ENCODE results near the gene PEX5L.

PEX5L gene

DNA sequence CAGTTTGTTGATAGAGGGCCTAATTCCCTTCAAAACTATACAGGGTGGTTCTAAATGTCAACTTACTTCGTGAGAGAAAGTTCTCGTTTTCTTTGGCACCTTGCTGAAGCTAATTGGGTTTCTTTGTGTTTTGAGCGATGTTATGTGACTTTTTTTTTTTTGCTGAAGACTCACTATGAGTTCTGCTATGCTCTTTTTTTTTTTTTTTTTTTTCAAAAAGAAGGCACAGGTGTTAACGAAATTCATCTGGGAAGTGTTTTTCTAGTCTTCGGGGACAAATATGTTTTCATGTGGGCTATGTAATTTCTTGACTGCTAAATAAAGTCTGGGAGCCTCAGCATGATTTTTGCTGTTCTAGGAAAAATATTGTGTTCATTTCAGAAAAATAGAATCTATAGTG lies 81.5 kb downstream of the PEX5L start:
- DNase-seq = no peak

DNA sequence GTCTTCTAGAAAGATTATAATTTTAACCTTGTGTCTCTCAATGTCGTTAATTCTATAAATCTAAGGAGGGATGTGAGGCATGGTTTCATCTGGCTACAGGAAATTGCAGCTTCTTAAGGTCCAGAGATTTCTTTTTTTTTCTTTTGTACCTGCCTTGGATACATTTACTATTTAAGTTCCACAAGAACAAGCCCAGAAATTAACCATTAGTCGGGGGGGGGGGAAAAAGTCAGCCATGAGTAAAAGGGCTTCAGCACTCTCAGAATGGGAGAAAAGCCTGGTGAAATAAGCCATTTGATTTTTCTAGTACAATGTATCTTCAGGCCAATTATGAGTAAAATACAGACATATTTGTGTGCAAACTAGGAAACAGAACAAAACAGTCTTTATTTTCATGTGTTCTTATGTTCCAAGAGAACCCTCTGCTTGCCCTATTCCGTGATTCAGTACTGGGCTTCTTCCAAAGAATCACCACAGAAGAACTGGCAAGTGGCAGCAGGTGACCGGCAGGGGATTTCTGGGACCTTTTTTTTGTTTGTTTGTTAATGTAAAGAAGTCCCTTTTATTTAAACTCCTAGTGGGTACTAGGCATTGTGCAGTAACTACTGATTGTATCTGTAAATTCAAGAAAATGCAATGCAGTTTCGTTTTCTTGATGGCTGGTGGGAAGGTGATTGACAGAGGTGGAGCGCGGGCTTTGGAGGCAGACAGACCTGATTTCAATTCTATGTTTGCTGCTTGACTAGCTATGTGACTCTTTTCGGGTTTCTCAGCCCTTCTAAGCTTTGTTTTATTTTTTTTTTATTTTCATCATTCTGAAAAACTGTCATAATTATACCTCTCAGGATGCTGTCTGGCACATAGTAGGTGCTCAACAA lies 82.5 kb downstream of the PEX5L start:
- no peak for DNase-seq

DNA sequence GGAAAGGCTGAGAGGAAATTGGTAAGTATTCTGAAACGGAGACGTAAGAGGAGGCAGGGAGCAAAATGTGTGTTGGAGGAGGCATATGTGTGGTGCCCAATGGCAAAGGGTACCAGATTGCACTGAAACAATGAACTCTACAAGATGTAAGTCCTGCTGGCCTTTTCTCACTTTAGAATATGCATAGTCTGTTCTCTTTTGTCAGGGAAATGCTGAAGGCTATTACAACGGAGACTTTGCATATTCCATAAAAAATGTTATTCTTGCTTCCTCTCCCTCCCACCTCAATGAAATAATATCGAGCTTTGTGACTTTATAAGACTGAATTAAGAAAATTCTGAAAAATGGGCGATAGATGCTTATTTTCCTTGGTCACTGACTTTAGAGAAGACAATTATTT lies 85.9 kb downstream of the PEX5L start:
- no peak for DNase-seq

DNA sequence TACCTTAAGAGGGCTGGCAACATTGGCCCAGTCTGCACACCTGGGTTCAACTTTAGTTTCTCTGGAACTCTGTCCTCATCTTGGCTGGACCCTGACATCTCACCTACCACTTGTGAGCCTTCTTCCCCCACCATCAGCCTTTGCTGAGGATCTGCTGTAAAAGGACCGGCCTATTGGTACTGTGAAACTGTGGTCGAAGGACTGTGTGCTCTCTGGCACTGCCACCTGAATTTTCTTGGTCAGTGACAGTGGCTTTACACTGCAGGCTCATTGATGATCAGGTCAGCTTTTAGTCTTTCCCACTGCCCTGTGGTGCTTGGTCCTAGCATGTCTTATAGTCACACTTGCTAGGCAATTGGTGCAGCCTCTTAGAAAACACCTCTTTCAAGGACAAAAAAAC lies 86.9 kb downstream of the PEX5L start:
- no peak for DNase-seq

DNA sequence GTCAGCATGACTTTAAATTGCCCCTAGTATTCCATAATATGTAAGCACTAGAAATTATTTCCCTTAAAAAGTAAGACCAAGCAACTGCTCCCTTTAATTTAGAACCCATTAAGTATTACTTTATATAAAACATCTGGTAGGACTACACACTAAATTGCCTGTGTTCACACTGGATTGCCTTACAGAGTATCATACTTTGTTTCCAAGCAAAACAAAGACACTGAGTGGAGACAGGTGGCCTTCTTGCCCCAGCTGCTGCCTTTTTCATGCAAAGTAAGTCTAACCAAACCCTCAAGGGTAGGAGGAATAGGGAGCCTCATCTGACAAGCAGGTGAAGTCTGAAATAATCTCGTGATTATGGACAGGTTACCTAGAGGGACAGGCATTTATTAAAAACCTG lies 87.3 kb downstream of the PEX5L start:
- no peak for DNase-seq

DNA sequence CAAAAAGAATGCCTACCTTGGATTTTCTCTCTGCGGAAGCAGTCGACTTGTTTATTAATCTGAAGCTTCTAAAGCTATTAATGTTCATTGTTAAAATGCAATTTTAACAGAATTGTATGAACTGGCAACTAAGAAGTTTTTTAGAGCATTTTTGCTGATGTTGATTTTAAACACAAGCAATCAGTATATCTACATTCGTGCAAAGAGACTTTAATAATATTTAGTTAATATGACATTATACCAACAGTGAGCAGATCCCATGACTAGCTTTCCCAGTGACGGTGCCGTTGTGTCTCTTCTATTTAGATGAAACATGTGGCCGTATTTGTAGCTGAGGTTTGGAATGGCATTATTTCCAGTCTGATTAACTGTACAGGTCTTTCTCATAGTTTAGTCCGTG lies 88.0 kb downstream of the PEX5L start:
- DNase-seq = no peak

DNA sequence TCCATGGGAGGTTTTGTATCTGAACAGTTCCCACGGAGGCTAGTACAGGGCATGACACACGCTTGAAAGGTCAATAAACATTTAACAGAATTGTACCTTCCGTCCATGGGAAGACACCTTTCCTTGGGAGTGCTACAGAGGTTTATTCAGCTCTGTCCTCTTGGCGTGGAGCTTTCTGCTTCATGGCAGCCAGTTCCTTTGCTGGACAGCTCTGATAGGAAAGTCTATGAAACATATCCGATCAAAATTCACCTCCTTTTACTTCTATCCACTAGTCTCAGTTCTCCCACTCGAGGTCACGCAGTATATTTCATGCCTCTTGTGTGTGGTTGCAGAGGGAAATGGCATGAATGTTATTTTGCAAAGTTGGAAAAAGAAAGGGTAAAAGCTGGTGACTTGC lies 91.2 kb downstream of the PEX5L start:
- no peak for DNase-seq

DNA sequence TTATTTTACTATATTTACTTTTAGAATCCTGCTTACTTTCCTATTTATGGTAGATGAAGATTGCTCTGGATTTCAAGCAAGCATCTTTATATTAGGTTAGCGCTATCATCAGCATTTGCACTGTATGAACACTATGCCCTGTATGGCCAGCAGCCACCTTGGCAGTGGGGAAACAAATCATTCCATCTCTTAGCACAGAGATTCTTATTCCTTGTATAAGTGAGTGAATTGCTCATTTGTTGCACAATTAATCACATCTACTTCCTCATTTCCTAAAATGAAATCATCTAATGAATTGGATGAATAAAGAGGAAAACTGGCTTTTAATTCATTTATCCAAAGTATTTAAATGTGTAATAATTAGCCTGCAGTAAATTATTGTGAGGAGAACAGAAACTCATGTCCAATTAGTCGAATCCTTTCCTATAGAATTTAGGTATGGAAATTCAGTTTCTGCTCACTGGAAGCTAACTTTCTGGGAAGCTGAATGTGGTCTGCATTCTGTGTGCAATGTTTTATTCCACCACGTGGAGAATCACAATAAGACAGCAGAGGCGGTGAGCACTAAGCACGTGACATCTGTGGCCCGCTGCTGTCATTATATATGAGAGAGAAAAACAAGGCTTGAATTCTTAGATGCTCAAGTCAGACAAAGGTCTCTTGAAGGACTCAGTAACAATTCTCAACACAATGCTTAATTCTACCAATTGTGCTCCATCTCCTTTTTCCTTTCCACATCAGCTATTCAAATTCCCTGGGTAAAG lies 93.4 kb downstream of the PEX5L start:
- DNase-seq = no peak

DNA sequence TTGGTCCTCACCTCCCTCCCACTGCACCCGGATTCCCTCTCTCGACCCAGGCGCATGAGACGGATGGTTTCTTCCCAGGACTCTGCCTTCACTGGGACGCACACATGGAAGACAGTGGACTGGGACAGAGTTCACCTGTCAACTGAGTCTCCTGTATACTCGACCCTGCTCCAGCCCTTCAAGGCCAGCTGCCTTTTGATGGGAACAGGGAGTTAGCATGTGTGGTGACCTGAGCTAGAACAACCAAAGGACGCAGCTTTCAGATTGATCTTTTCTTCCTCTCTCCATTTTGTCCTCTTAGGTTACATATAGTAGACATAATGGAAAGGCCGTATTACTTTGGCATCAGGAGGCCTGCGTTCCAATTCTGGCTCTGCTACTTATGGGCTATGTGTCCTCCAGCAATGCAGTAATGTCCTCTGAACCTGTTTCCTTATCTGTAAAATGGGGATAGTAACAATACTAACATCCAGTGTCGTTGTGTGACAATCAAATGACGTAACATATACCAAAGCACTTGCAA lies 94.1 kb downstream of the PEX5L start:
- DNase-seq = no peak

DNA sequence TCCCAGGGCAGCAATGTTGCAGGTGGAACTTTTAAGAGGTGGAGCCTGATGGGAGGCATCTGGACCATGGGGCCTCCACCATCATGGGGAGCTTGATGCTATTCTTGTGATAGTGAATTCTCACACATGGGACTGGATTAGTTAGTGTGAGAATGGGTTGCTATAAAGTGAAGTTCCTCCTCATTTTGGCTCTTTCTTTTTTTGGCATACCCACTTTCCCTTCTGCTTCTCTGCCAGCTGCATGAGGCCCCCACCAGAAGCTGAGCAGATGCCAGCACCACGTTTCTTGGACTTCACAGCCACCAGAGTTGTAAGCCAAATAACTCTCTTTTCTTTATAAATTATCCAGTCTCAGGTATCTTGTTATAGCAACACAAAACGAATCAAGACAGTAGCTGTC lies 101.0 kb downstream of the PEX5L start:
- DNase-seq = no peak

DNA sequence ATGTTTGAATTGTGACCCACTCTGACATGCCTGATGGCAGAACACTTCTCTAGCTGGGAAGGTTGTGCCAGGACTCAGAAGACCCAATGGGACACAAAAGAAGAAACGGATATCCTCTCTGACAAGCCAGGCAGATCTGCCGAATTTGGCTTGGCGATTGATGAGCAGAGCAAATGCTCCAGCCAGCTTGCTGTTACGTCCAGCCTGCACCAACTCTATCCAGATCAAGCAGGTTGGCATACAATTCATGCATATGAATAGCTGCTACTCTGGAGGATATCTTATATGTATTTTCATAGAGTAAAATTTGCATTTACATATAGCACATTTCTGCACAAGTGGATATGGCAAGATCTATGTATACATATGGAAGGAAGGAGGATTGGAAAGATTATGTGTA lies 102.8 kb downstream of the PEX5L start:
- DNase-seq = no peak

DNA sequence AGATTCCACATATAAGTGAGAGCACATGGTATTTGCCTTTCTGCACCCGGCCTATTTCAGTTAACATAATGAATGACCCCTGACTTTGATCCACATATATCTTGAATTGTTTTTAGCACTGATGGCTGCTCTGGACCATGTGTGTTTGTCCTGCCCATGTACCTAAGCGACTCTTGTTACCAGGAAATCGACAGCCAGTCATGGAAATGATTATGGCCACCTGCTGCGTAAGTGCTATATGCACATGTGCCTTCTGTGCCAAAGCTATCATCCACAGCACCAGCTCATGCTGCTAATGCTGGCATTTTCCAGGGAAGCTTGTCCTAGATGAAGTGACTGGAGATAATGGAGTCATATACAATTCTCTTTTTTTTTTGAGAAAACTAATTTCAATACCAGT lies 103.7 kb downstream of the PEX5L start:
- no peak for DNase-seq

DNA sequence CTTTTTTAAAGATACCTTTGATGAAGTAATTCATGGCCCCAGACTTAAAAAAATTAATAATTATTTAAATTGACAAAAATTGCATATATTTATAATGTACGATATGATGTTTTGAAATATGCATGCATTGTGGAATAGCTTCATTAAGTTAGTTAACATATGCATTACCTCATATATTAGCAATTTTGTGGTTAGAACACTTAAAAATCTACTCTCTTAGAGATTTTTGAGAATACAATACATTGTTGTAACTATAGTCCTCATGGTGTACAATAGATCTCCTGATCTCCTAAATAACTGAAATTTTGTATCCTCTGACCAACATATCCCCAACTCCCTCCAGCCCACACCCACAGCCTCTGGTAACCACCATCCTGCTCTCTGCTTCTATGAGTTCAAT lies 104.1 kb downstream of the PEX5L start:
- no peak for DNase-seq

DNA sequence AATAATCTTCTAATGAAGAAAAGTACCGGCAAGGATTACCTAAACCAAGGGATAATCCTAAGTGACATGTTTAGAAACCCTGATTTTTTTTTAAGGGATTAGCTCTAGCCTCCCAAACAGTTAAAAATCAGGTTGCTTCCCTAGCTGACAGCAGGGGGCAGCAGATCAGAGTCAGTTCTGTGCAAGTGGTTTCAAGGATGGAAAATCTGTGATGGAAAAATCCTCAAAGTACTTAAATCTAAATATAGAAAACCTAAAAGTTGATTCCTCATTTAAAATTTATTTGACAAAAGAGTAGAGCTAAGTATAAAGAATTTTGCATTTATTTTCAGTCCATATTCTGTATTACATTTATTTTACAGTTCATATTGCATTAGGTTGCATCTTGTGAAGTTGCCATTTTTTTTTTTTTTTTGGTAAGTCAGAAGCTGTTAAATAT lies 107.6 kb downstream of the PEX5L start:
- peak; percentile 6 for DNase-seq

DNA sequence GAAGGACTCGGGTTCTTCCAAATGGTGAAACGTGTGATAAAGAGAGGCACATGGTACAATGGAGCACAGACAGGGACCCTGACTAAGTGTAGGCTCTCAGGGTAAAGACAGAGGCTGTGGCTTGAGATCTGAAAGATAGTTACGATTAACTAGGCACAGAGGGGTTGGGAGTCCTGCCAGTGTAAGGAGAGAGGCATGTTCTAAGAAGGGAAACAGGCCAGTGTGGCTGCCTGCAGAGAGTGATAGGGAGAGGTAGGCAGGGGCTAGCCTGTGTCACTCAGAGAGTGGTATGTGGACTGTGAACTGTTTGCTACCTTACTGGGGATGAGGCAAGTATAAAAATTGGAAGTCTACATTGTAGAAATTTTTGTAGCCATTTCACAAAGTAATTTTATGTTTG lies 109.5 kb downstream of the PEX5L start:
- DNase-seq = no peak

DNA sequence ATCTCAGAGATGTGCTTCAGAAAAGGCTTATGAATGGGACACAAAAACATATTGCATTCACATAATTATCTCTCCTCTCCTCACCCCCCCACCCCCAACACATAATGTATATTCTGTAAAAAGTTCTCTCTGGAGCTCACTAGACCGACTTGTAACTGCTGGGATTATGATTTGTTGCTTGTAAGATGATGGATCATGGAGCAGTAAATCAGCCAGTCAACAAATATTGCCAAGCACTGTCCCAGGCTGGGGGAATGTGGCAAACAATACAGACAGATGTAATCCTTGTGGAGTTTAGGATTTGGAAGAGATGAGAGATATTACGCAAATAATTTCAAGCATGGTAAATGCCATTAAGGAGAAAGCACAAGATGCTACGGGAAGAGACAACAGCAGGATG lies 114.8 kb downstream of the PEX5L start:
- DNase-seq = no peak

DNA sequence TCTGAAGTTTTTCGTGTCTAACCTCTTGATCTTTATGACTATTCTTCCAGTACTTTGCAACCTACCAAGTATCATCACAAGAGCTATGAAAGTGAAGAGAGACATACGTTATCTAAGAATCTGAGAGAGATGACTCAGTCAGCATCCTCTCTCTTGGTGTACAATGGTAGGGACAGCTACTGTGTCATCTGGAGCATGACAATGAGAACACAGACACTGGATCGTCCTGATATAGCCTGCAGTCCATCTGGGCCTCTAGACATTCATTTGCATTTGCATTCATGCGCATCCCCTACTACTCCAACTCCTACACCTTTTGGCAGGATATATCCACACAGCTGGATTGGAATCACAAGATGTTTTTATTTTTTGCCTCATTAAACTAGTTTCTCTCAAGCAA lies 115.2 kb downstream of the PEX5L start:
- no peak for DNase-seq

DNA sequence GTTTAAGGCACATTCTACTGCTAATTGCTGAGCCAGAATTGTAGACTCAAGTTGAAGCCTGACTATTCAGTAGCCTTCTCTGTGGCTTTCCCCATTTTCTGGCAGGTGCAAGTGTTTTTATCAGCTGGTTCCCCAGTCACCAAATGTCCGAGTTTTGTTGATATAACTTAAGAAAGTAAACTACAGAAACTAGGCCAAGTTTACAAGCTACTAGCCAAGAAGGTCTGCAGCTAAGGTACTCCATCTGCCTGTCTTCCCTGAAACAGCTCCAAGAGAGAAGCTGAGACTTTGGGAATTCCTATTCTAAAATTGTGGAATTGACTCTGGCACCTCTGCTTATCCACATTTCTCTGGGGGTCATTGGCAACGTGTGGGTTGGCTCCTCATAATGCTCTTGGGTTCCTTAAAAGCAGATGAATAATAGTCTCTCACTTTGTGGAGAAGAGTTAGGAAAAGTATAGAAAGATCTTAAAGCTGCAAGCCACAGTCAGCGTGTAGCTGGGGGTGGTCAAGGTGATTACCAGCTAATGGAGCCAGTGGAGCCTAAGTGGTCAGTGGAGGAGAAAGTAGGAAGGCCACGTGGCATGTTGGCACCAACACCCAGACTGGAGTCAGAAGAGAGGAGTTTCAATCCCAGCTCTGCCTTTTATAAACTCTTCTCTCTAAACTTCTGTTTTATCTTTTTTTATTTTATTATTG lies 128.8 kb downstream of the PEX5L start:
- no peak for DNase-seq

DNA sequence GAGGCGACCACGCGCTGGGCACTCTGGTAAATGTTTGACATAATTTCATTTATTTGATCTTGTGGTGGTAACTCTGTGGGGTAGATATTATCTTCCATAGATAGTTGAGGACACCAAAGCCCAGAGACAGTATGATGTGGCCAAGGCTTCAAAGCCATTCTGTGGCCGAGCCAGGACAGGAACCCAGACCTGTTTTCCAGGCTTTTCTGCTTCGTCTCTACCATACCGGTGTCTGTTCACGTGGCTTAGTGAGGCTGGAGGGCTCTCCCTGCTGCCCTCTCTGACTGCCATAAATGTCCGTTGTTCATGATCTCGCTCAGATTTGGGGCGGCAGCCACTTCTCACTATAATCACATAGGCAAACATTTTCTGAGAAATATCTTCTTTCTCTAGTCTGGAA lies 134.7 kb downstream of the PEX5L start:
- DNase-seq = no peak

DNA sequence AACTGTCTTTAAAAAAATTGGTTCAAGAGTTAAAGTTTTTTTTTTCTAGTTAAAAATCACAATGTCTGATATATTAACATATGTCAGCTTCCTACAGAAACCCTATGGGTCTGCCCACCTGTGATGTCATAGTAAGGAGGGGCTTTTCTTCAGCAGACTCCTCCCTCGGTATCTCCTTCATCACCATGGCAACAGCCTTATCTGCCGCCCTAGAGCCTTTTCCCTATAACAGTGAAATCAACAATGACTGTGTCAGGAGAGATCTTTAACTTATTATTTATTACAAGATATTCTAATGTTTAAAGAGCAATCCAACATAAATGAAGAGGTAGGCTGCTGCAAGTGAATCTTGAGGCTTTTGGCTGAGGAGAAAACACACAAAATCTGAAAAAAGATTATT lies 138.7 kb downstream of the PEX5L start:
- DNase-seq = peak; percentile 3

DNA sequence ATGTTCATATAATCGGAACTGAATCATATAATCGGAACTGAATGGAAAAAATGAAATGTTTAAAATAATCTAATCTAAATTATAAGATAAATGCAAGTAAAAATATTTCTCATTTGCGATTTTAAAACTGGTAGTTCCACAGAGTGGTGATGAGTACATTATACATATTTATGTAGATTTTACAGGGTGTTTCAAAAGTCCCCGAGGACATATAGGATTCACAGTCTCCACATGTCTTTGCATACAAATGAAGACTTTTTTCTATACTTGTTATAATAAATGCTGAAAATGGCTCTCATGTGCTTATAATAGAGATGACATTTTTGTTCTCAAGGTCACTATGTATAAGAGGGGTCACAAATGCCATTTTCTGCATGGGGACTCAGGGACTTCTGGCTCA lies 139.5 kb downstream of the PEX5L start:
- DNase-seq = no peak

DNA sequence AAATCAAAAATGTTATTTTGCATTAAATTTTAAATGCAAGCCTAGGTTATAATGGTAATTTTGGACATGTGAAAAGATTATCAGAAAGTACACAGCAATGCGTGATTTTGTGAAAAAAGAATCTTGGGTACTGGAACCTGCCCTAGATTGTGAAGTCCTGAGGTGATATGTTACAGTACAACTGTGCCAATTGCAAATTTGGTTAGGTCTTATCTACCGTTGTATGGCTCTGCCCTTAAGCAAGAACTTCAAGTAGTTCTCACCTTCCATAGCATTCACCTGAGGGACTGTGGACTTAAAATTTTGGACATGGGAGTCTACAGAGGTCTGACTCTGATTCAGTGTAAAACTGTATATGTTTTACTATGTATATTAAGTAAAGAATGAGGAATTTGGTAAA lies 140.2 kb downstream of the PEX5L start:
- no peak for DNase-seq

DNA sequence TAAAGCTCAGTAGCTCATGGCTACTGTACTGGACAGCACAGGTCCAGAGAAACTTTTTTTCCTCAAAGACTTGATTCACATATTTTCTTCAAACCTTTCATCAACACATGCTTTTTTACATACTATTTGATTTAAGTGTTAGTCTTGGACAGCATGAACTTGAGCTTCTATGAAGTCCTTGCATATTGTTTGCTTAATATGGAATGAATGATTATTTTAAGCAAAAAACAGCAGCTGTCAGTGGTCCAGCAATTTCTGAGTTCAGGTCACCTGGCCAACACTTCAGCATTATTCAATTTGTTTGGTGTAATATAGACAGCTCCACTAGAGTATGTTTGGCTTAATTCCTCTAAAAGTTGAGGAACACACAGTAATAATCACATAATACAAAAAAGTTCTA lies 141.4 kb downstream of the PEX5L start:
- DNase-seq = no peak
